Stimulated activated CD8-positive, alpha-beta memory T cell treated with anti-CD3 and anti-CD28 coated beads, Interleukin-7, amount 100 ng/mL, for 48 hours (primary cell): ENCODE results near the gene KRT39.
A peak's percentile ranks its signal among the peaks of the same experiment; 100 is the strongest.

ENCODE experiments used
- DNase-seq, 2 donors: peaks; one replicate each; pipeline ENCODE4 v3.0.0-alpha.2; 2020; ENCODE audit warnings: low read depth in 1 of 2; ENCODE audit errors: extremely low read depth in 1 of 2

KRT39 gene

GRCh38 chr17:40981115-40981514 is 14.4 kb upstream of the KRT39 start:
- DNase-seq, result no peak

DNA sequence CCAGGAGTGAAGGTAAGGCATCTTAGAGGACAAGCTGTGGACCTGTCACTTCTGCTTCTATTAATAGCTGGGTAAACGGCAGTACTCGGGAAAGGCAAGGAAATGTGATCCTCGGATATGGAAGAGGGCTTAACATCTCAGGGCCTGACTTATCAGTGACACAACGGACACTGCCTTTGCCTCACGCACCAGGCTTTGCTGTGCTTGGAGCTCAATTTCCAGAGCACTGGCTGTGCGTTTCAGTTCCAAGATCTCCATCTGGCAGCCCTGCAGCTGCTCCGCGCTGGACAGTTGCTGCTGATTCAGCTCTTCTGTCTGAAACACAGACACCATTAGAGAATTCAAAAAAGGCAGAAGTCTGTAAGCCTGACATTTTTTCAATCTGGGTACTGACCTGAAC is 13.8 kb upstream of the KRT39 start:
- no peak for DNase-seq

GRCh38 chr17:40980117-40980516 is 13.4 kb upstream of the KRT39 start:
- DNase-seq, result no peak

DNA sequence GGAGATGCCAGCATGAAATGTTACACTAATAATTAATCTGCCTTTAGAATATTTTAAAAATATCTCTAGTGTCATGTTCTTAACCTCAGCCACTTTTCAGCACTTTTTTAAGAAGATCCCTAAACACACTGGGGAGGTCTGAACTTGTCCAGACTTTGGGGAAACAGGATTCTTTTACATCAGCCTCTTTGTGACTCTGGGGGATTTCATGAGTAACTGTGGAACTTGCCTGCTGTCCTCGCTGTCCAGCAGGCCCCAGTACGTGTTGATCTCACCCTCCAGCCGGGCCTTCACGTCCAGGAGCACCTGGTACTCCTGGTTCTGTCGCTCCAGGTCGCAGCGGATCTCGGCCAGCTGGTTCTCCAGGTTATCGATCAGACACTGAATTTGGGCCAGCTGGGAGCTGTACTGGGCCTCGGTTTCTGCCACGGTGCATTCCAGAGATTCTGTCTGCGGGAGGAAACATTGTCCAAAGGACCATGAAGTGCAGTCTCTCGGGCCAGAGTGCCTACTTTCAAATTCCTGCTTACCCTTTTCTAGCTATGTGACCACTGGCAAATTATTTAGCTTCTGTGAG is 11.9 kb upstream of the KRT39 start:
- no peak for DNase-seq

- no peak for DNase-seq
Measured at GRCh38 chr17:40975516-40975915, 8.8 kb upstream of the KRT39 start.

- no peak for DNase-seq
Measured at GRCh38 chr17:40974366-40974765, 7.6 kb upstream of the KRT39 start.

DNA sequence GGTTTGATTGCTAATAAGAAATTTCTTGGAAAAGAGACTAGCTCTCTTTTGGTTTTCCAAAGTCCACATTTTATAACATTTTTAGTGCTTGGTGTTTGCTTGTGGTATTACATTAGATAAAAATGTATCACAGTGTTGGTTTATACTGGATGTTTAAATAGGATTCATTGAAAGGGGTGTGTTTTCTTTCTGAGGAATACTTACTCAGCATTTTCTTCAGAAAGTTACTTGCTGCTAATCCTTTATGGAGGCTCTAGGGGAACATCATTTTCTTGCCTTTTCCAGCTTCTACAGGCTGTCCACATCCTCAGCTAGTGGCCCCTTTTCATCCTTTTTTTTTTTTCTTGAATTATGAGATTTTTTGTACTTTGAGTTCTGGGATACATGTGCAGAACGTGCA is 834 bp upstream of the KRT39 start:
- DNase-seq, result no peak

- DNase-seq, result no peak
Measured at GRCh38 chr17:40963838-40964237, 2.9 kb downstream of the KRT39 start.

GRCh38 chr17:40962059-40962561 is 4.6 kb downstream of the KRT39 start:
- DNase-seq, result no peak

- no peak for DNase-seq
Measured at GRCh38 chr17:40961591-40961990, 5.2 kb downstream of the KRT39 start.

GRCh38 chr17:40960144-40960543 is 6.6 kb downstream of the KRT39 start:
- DNase-seq, result no peak

DNA sequence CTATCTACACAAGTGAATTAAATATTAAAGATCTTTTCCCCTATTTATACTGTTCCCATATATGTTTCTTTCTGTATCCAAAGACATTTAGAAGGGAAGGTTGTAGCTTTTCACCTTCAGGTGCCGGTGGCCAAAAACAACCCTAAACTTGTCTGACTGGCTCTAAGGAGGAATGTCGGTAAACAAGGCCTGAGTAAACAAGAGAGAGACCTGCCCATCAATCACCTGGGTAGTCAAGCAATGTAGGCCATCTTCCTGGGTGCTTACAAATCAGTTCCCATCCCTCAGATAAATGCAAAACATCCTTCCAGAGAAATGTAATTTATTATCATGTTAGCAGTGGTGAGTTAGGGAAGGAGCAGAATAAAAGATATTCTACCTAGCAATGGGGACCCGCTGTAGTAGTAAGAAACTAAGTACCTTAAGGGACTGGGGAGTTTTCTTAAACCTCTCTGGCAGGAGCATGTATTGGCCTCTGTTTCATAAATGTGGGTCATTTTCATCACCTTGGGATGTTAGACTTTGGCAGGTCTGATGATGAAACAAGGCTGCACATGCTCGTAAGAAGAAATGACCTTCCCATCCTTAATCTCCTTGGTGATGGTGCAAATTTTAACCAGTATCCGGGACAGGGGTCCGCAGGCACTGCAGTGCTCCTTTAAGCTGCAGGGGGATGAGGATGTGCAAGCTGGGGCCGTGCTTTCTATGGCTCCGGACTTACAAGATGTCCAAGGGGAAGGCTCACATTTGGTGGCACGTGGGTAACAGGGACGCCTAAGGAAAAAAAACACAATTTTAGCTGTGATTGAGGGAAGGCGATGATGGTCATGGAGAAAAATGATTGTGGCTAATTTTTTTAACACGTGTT is 8.4 kb downstream of the KRT39 start:
- no peak for DNase-seq

DNA sequence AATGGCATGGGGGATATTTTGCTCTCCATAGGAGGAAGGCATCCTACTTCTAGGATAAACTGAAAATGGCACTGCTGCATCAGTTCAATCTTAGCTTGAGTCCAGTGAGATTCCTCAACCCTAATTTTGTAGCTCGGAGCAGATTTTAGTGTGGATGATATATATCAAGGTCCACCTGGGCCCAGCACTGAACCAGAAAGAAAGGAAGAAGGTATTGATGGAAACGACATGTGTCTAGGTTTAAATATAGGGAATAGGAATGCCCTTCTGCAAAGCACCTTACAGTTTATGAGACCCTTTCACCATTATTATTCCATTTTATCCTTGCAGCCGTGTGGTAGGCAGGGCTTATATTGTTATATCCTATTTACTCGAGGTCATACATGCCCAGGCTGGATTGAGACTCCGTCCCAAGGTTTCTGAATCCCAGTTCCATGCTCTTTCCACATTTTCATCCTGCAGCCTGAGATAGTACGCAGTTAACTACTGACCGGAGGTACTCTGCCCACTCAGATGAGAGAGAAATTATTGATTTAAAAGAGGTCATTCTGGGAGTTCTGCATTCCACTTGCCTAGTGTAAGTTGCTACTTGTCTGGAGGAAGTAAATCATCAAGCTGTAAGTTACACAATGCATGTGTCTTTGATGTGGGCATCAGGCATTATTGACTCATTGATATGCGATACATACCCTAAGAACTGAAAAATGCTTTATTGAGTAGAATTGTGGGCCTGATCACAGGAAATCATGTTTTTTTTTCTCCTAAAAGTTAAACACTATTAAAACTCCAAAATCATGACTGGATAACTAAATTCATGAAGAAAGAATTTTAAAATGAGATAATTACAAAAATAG is 10.1 kb downstream of the KRT39 start:
- DNase-seq, result no peak

DNA sequence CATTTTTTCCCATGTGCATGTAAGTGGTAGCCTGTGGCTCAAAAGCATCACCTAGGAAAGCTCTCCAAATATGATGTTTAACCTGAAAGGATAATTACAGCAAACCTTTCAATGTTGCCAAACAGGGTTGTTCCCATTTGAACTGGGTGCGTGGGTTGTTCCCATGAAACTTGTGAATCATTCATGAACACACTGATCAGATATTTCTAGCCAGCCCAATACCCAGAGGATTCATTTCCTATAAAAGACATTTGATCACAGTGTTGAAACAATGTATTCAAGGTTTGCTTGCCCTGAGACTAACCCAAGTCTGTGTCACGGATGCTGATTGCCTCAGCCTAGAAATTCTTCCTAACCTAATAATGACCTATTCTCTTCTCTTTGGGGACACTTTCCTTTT is 12.9 kb downstream of the KRT39 start:
- DNase-seq, result peak in 1 of 2 donors; percentile 19

- DNase-seq, result no peak
Measured at GRCh38 chr17:40952661-40953060, 14.1 kb downstream of the KRT39 start.

GRCh38 chr17:40952154-40952553 is 14.6 kb downstream of the KRT39 start:
- DNase-seq, result no peak

GRCh38 chr17:40951011-40951622 is 15.6 kb downstream of the KRT39 start:
- no peak for DNase-seq

DNA sequence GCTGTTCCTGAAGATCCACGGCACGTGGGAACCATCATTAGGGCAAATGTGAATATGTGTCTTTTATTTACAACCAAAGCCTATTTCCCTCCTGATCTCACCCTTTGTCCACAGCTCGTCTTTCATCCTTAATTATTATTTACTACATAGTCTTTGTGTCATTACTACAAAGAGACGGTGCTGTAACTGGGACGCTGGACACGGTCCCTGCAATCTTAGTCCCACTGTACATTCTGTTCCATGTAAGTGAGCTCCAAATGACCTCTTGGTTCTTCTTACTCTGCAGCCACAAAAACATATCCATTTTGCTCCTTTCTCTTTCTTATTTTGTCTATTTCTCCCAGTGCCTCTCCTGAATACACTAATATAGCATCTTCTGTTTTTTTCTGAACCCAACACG is 16.6 kb downstream of the KRT39 start:
- no peak for DNase-seq

DNA sequence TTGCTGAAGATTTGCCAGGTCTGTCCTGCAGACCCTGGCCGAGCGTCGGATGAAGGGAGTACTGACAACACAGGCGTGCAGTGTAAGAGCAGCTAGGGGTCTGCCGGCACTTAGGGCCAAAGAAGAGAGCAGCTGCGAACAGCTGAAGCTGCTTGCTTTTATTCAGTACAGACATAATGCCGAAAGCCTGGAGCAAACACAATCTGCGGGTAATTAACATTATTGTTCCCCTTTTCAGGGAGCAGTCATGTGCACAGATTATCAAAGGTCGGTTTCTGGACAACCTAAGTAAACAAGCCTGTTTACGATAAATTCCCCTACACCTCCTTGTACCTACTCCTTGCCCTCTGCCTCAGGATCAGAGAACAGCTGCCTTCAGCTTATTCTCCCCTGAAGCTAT is 17.3 kb downstream of the KRT39 start:
- no peak for DNase-seq

DNA sequence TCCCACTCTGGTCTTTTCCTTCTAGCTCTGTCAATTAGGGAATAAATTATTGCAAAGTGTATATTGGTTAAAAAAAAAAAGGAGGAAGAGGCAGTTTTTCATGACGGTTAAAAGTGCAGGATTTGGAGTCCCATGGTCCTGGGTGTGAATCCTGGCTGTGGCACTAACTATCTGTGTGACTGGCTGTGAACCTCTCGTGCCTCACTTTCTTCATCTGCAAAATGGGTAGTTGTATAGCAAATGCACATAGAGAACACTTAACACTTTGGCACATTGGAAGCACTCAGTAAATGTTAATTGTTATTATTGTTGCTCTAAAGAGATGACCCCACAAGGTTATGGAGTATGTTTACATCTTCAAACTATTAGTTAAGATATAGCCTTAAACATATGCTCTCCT is 18.8 kb downstream of the KRT39 start:
- no peak for DNase-seq

- no peak for DNase-seq
Measured at GRCh38 chr17:40945414-40945813, 21.3 kb downstream of the KRT39 start.
